Esophagus muscularis mucosa (tissue), 4 donors: ENCODE data around the gene SRP14. TPM values are rescaled to one million over a fixed set of nuclear protein-coding genes. Genes with fewer than 3 reads are reported as not detected.
"Not testable (repeated sequence)": the region's sequence is repeated elsewhere in the genome, so short reads cannot be mapped to it uniquely, and the experiment has no call there.

ENCODE experiments used
- DNase-seq: peaks from one replicate; pipeline ENCODE4 v3.0.0-alpha.2; 2017; ENCODE audit errors: extremely low spot score
- H3K27ac ChIP-seq, 4 donors: fragments of 200-600 bp; sonication (generic); replicated peaks in 1 of 4; 1 replicate in 3 of 4; 2 replicates in 1 of 4; pipeline ENCODE4 v1.5.1; 2016 to 2019; ENCODE audit warnings: mild to moderate bottlenecking in 1 of 4
- H3K27me3 ChIP-seq, 4 donors: fragments of 200-600 bp; sonication (generic); one replicate each; pipeline versions ENCODE4 v1.5.1 to v1.6.0; 2016 to 2019
- H3K36me3 ChIP-seq, 4 donors: fragments of 200-600 bp; sonication (generic); one replicate each; pipeline ENCODE4 v1.5.1; 2016 to 2019
- H3K4me1 ChIP-seq, 4 donors: fragments of 200-600 bp; sonication (generic); one replicate each; pipeline ENCODE4 v1.5.1; 2016 to 2019
- H3K4me3 ChIP-seq, 4 donors: fragments of 200-600 bp; sonication (generic); 1 replicate in 2 of 4; 2 replicates in 2 of 4; pipeline ENCODE4 v1.5.1; 2016 to 2019; ENCODE audit warnings: mild to moderate bottlenecking in 4 of 4, moderate library complexity in 1 of 4
- H3K9me3 ChIP-seq, 4 donors: fragments of 200-600 bp; sonication (generic); 1 replicate in 3 of 4; 2 replicates in 1 of 4; pipeline ENCODE4 v1.5.1; 2016 to 2019
- EP300 ChIP-seq: sonication (generic); formaldehyde crosslinking; IDR thresholded peaks from one replicate; pipeline ENCODE4 v1.6.1; 2017; ENCODE audit warnings: antibody characterized with exemption
- POLR2A ChIP-seq: fragments of 450-650 bp; IDR thresholded peaks from one replicate; pipeline ENCODE4 v1.6.1; 2017; ENCODE audit warnings: antibody characterized with exemption, moderate library complexity, mild to moderate bottlenecking, low read depth
- POLR2AphosphoS5 ChIP-seq, 2 donors: sonication (generic); formaldehyde crosslinking; IDR thresholded peaks; one replicate each; pipeline ENCODE4 v1.6.1; 2017; ENCODE audit warnings: antibody characterized with exemption in 2 of 2
- WGBS: methylation state at CpG from one replicate; pipeline ENCODE4 v1.1.5; 2018; 5-methylcytosine and 5-hydroxymethylcytosine counted together
- intact Hi-C: fragments of 100-400 bp; cut with DNase I; formaldehyde crosslinking; loops from one replicate; pipeline ENCODE4 v1.15.1; 2023
- total RNA-seq, 4 donors: library from RNA; depleted of rRNA; stranded (reverse); fragments of >200 nt; gene quantifications; one replicate each; pipeline versions ENCODE4 v1.1.0 to v1.2.1, GENCODE V29; 2016
- TF ChIP-seq, protein P1 (sequence below), 3 experiments: fragments of 200-600 bp in 2 of 3; fragments of 450-650 bp in 1 of 3; sonication (generic) in 2 of 3; IDR thresholded peaks; one replicate each; pipeline ENCODE4 v1.5.1; 2017 to 2019; ENCODE audit warnings: antibody characterized with exemption in 3 of 3, mild to moderate bottlenecking in 2 of 3, moderate library complexity in 1 of 3

SRP14 gene
- total RNA-seq, 4 donors from 2014 or later = 262 to 412 (median 301) TPM

DNA sequence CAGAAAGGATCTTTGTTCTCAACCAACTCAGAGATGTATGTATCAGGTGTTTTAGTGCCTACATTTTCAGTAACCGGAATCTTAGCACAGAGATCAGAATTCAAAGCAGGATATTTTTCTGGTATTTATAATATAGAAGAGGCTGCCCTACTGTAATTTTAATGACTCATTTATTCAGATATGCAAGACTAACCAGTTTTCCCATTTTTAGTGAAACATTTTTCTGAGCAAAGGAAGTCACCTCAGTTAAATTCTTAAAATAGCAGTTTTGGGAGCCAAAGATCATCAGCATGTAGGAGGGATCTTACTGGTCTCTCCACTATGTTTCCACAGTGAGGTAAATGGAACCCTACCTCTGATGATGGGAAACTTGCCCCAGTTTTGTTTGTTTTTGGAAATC is 42.0 kb downstream of the SRP14 start:
- Histone ChIP-seq H3K4me1 (no peaks in the 10 kb centered on the region), H3K27me3 (no peaks in the 10 kb centered on the region), H3K9me3 (no peaks in the 10 kb centered on the region), H3K27ac (no peak overlapping the region), H3K4me3 (no peak overlapping the region), H3K36me3 (peaks cover 24 to 94% (median 69%) of the 10 kb centered on the region in 4 donors)
- no peak for DNase-seq
- WGBS = 100% methylated on average over 1 of the region's 1 CpG
- intact Hi-C loops = no loop called here
- TF ChIP-seq POLR2A (no peak), EP300 (no peak), POLR2AphosphoS5 (IDR thresholded peaks at IDR 0.05) (no peak)
- TF ChIP-seq, protein P1, sequence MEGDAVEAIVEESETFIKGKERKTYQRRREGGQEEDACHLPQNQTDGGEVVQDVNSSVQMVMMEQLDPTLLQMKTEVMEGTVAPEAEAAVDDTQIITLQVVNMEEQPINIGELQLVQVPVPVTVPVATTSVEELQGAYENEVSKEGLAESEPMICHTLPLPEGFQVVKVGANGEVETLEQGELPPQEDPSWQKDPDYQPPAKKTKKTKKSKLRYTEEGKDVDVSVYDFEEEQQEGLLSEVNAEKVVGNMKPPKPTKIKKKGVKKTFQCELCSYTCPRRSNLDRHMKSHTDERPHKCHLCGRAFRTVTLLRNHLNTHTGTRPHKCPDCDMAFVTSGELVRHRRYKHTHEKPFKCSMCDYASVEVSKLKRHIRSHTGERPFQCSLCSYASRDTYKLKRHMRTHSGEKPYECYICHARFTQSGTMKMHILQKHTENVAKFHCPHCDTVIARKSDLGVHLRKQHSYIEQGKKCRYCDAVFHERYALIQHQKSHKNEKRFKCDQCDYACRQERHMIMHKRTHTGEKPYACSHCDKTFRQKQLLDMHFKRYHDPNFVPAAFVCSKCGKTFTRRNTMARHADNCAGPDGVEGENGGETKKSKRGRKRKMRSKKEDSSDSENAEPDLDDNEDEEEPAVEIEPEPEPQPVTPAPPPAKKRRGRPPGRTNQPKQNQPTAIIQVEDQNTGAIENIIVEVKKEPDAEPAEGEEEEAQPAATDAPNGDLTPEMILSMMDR (IDR thresholded peaks at IDR 0.05) = no peak

DNA sequence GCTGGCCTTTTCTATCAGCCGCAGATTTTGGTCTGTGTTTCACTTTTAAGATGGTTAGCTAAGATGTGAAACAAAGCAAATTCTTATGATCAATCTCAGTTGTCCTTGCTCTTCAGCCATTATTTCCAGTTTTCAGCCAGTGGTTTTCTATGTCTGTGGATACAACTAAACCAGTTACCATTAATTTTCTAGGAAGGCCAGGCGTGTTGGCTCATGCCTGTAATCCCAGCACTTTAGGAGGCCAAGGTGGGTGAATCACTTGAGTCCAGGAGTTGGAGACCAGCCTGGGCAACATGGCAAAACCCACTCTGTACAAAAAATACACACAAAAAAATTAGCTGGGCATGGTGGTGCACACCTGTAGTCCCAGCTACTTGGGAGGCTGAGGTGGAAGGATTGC is 42.8 kb downstream of the SRP14 start:
- peaks cover 18 to 94% (median 69%) of the 10 kb centered on the region in 4 donors for H3K36me3 ChIP-seq
- H3K4me1 ChIP-seq, DNase-seq, intact Hi-C loops, H3K9me3 ChIP-seq, H3K27ac ChIP-seq, H3K4me3 ChIP-seq, H3K27me3 ChIP-seq: not testable (repeated sequence)
- 93% methylated on average over 2 of the region's 2 CpGs for WGBS

DNA sequence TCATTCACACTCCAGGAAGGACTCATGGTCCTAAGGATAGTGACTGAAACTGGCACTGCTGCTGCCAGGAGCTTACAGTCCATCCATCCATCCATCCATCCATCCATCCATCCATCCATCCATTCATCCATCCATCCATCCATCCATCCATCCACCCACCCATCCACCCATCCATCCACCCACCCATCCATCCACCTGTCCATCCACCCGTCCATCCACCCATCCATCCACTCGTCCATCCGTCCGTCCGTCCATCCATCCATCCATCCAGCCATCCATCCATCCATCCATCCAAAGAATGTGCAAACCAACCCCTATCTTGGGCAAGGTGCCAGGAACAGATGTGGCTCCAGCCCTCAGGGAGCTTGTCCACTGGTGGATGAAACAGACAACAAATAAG is 46.0 kb downstream of the SRP14 start:
- H3K27me3 ChIP-seq, DNase-seq, H3K4me1 ChIP-seq, intact Hi-C loops, H3K9me3 ChIP-seq, H3K27ac ChIP-seq, H3K4me3 ChIP-seq: not testable (repeated sequence)
- WGBS = 97% methylated on average over 5 of the region's 5 CpGs
- H3K36me3 ChIP-seq = peaks cover 38 to 100% (median 84%) of the 10 kb centered on the region in 4 donors

DNA sequence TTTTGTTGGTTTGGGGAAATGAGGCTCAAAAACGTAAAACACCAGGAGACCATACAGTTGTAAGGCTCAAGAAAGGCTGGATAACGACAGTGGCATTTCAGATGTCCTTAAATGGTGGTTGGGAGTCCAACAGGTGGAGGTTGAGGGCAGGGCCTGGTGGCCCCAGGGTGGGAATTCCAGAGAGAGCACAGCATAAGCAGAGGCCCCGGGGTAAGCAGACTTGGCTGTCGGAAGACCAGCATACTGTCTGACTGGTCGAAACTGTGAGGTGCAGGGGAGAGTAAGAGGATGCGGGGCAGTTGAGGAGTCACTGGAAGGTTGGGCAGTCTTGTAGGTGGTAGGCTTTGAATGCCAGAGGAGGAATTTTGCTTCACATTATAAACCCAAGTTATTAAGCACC is 48.3 kb downstream of the SRP14 start:
- Histone ChIP-seq H3K4me3 (no peak overlapping the region), H3K36me3 (peaks cover 48 to 99% (median 83%) of the 10 kb centered on the region in 4 donors), H3K27ac (no peak overlapping the region), H3K9me3 (no peaks in the 10 kb centered on the region), H3K4me1 (no peaks in the 10 kb centered on the region), H3K27me3 (no peaks in the 10 kb centered on the region)
- intact Hi-C loops = no loop called here
- TF ChIP-seq EP300 (no peak), POLR2AphosphoS5 (IDR thresholded peaks at IDR 0.05) (no peak), POLR2A (no peak)
- TF ChIP-seq, protein P1 (IDR thresholded peaks at IDR 0.05) = no peak
- WGBS = 87% methylated on average over 6 of the region's 6 CpGs
- no peak for DNase-seq

DNA sequence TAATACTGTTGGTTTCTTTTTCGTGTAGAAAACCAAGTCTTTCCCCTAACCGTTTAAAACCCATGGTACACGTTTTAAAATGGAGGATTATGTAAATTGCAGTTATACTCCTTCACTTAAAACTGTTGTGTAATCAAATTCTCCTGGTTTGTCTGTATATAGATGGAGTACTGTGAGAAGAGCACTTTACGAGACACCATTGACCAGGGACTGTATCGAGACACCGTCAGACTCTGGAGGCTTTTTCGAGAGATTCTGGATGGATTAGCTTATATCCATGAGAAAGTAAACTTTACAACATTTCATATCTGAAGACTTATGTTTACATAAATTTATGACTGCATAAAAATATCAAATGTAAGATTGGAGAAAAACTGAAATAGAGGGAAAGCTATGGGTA is 51.2 kb downstream of the SRP14 start:
- no peaks in the 10 kb centered on the region for H3K4me1 ChIP-seq
- intact Hi-C loops = no loop called here
- DNase-seq = no peak

More for the DNA sequence above, 51.2 kb downstream of the SRP14 start:
- H3K27me3 ChIP-seq = no peaks in the 10 kb centered on the region
- TF ChIP-seq POLR2A = no peak
- TF ChIP-seq POLR2AphosphoS5 (IDR thresholded peaks at IDR 0.05) = no peak
- no peak for TF ChIP-seq EP300
- TF ChIP-seq, protein P1 (IDR thresholded peaks at IDR 0.05) = no peak
- H3K36me3 ChIP-seq = peaks cover 39 to 78% (median 64%) of the 10 kb centered on the region in 4 donors
- H3K27ac ChIP-seq = no peak overlapping the region
- no peaks in the 10 kb centered on the region for H3K9me3 ChIP-seq
- H3K4me3 ChIP-seq = no peak overlapping the region
- WGBS = 87% methylated on average over 7 of the region's 7 CpGs

Other genes with a start within 250 kb of the SRP14 start
- 1 to 10 TPM; 1.7 to 8.4 (median 5.4) TPM for gene GPR176, start 118.9 kb downstream of the SRP14 start, total RNA-seq
- gene EIF2AK4, start 105.1 kb downstream of the SRP14 start, total RNA-seq = 10 to 100 TPM; 25.2 to 49.2 (median 32.8) TPM
- gene BMF, start 69.7 kb upstream of the SRP14 start, total RNA-seq = 1 to 10 TPM; 4.6 to 8.3 (median 6.3) TPM
- gene BUB1B, start 121.9 kb upstream of the SRP14 start, total RNA-seq = 1 to 10 TPM in 1 of 4 donors, under 1 TPM in 2, not detected in 1; 0.06 to 1.3 (median 0.17) TPM
- under 1 TPM in 3 of 4 donors, not detected in 1; 0.33 to 0.52 (median 0.45) TPM for gene PAK6, start 199.9 kb upstream of the SRP14 start, total RNA-seq
- not detected for gene ANKRD63, start 243.9 kb upstream of the SRP14 start, total RNA-seq